DOHH2 (cell line): ENCODE data around the gene MGMT.

ENCODE experiments used
- H3F3A ChIP-seq: fragments of 200-600 bp; sonication (generic), shearing (Covaris generic); 2 replicates; pipeline ENCODE4 v1.6.0; 2016; ENCODE audit warnings: antibody characterized with exemption, mild to moderate bottlenecking; ENCODE audit not compliant: control insufficient read depth, insufficient read depth
- H3K27ac ChIP-seq: fragments of 200-600 bp; sonication (generic); 2 replicates; pipeline ENCODE4 v1.5.1; 2014; ENCODE audit warnings: low read depth, mild to moderate bottlenecking, low read length, moderate library complexity
- H3K27me3 ChIP-seq: fragments of 200-600 bp; sonication (generic); 2 replicates; pipeline ENCODE4 v1.6.1; 2014; ENCODE audit warnings: mild to moderate bottlenecking, low read length, mixed read lengths; ENCODE audit not compliant: control insufficient read depth
- H3K36me3 ChIP-seq: fragments of 200-600 bp; sonication (generic); 2 replicates; pipeline ENCODE4 v1.6.1; 2014; ENCODE audit warnings: mild to moderate bottlenecking, low read length, moderate library complexity, mixed read lengths; ENCODE audit not compliant: control insufficient read depth
- H3K4me1 ChIP-seq: fragments of 200-600 bp; sonication (generic); 2 replicates; pipeline ENCODE4 v1.6.1; 2014; ENCODE audit warnings: mild to moderate bottlenecking, low read length, mixed read lengths; ENCODE audit not compliant: control insufficient read depth
- H3K4me2 ChIP-seq: fragments of 200-600 bp; sonication (generic); 2 replicates; pipeline ENCODE4 v1.6.0; 2014; ENCODE audit warnings: mild to moderate bottlenecking, low read length, moderate library complexity
- H3K4me3 ChIP-seq: fragments of 200-600 bp; sonication (generic); 2 replicates; pipeline ENCODE4 v1.5.1; 2014; ENCODE audit warnings: mild to moderate bottlenecking, low read length, mixed read lengths
- H3K79me2 ChIP-seq: fragments of 200-600 bp; sonication (generic); 2 replicates; pipeline ENCODE4 v1.6.1; 2014; ENCODE audit warnings: mild to moderate bottlenecking, low read length, mixed read lengths; ENCODE audit not compliant: control insufficient read depth
- H3K9me2 ChIP-seq: fragments of 200-600 bp; sonication (generic); replicated peaks from 2 replicates; pipeline ENCODE4 v1.6.1; 2014; ENCODE audit warnings: mild to moderate bottlenecking, low read length, mixed read lengths; ENCODE audit not compliant: control insufficient read depth
- H3K9me3 ChIP-seq: fragments of 200-600 bp; sonication (generic); 2 replicates; pipeline ENCODE4 v1.6.1; 2014; ENCODE audit warnings: antibody characterized with exemption, low read length, mixed read lengths; ENCODE audit not compliant: control insufficient read depth, insufficient read depth
- H4K20me1 ChIP-seq: fragments of 200-600 bp; sonication (generic); 2 replicates; pipeline ENCODE4 v1.6.0; 2014; ENCODE audit warnings: low read depth, mild to moderate bottlenecking, antibody characterized with exemption, low read length, moderate library complexity; ENCODE audit not compliant: control insufficient read depth, insufficient read depth
- CTCF ChIP-seq: fragments of 200-600 bp; sonication (generic); IDR thresholded peaks from one replicate; pipeline ENCODE4 v1.5.1; 2014; ENCODE audit warnings: antibody characterized with exemption, mild to moderate bottlenecking, low read depth, low read length; ENCODE audit not compliant: poor library complexity, severe bottlenecking
- EZH2phosphoT487 ChIP-seq: fragments of 200-600 bp; sonication (generic); IDR thresholded peaks from 2 replicates; pipeline ENCODE4 v1.6.1; 2017; ENCODE audit warnings: borderline replicate concordance, mild to moderate bottlenecking, antibody characterized with exemption, low read length, moderate library complexity, mixed read lengths

Gene MGMT

DNA sequence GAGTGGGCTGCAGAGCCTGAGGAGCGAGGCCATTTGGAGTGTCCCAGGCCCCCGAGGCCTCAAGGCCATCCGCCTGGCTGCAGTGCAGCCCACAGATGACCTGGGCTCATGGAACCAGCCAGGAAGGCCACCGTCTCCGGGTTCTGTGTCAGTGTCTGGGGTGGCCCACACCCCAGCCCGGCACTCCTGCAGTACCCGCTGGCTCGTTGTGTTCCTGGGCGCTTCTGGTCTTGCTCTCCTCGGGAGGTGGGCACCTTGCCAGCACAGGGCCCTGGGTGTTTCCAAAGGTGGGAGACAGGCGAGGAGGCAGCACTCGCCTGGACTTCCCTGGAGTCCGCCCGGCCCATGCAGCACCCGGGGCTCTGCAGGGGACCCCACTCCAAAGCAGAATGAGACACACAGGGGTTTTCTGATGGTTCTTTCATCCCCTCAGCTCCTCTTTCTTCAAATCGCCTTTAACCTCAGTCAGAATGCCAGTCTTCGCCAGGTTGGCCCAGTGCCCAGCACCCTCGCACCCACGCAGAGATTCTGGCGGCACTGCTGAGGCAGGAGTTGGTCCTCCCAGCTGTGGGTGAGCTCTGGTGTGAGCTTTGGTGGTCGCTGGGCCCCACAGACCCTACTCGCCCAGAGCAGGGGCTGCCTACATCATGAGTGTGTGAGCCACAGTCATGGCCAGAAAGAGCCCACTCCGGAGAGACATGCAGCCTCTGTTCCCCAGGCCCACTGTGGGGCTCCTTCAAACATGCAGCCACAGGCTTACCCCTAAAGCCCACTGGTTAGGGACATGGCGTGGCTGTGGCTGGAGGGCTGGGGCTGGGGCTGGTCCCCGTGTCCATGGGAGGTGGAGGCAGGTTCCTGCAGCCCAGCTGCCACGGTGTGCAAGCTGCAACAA, 341.3 kb downstream of the MGMT start:
- H3K4me1 ChIP-seq = no peaks in the 10 kb centered on the region
- no peaks in the 10 kb centered on the region for H3K27me3 ChIP-seq
- no peak overlapping the region for H3K4me3 ChIP-seq
- TF ChIP-seq EZH2phosphoT487 (no peak), CTCF (no peak)
- no peaks in the 10 kb centered on the region for H3F3A ChIP-seq
- no peak overlapping the region for H3K4me2 ChIP-seq
- H3K9me2 ChIP-seq = no peaks in the 10 kb centered on the region
- H3K27ac ChIP-seq = no peak overlapping the region
- H3K9me3 ChIP-seq = no peaks in the 10 kb centered on the region
- no peaks in the 10 kb centered on the region for H4K20me1 ChIP-seq
- H3K36me3 ChIP-seq = no peaks in the 10 kb centered on the region
- no peaks in the 10 kb centered on the region for H3K79me2 ChIP-seq

DNA sequence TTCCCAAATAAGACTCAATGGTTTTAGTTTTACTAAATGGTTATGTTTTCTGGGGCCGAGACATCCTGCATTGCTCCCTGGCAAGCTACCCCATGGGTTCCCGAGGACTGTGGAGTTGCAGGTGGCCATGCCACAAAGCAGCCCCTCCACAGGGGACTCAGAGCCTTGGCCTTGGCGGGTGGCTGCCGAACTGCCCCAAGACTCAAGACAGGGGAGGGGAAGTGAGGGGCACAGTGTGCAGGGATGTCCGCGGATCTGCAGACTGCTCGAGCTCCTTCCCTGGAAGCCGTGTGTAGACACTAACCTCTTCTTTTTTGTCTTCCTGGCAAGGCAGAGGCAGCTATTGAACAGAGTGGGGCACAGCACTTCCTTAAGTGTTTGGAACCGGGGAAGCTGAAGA, 342.4 kb downstream of the MGMT start:
- H3K9me2 ChIP-seq = no peaks in the 10 kb centered on the region
- no peaks in the 10 kb centered on the region for H3F3A ChIP-seq
- H4K20me1 ChIP-seq = no peaks in the 10 kb centered on the region
- no peak overlapping the region for H3K4me3 ChIP-seq
- H3K27me3 ChIP-seq = no peaks in the 10 kb centered on the region
- H3K4me2 ChIP-seq = no peak overlapping the region
- H3K79me2 ChIP-seq = no peaks in the 10 kb centered on the region
- H3K9me3 ChIP-seq = no peaks in the 10 kb centered on the region
- H3K27ac ChIP-seq = no peak overlapping the region
- TF ChIP-seq EZH2phosphoT487 (no peak), CTCF (no peak)
- H3K4me1 ChIP-seq = no peaks in the 10 kb centered on the region
- no peaks in the 10 kb centered on the region for H3K36me3 ChIP-seq

DNA sequence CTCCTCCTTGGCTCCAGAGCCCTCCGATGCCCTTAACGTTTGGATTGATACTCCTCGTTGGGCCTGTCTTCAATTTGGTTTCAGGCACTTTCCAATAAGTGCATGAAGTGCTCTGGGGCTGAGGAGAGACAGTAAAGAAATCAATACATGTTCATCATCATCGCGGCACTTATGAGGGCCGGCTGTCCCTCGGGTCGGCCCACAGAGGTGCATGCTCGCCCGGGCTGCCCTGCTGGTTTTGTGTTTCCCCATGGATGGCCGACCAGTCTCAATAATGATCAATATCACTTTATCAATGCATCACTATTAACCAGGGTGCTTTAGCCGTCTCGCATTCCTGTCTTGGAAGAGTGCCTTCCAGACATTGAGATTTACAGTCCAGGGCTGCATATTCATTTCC, 342.8 kb downstream of the MGMT start:
- H3K9me3 ChIP-seq = no peaks in the 10 kb centered on the region
- no peak overlapping the region for H3K4me3 ChIP-seq
- no peaks in the 10 kb centered on the region for H4K20me1 ChIP-seq
- TF ChIP-seq EZH2phosphoT487 (no peak), CTCF (no peak)
- H3K36me3 ChIP-seq = no peaks in the 10 kb centered on the region
- H3K4me2 ChIP-seq = no peak overlapping the region
- no peaks in the 10 kb centered on the region for H3K4me1 ChIP-seq
- H3K27ac ChIP-seq = no peak overlapping the region
- H3K9me2 ChIP-seq = no peaks in the 10 kb centered on the region
- no peaks in the 10 kb centered on the region for H3K79me2 ChIP-seq
- no peaks in the 10 kb centered on the region for H3F3A ChIP-seq
- no peaks in the 10 kb centered on the region for H3K27me3 ChIP-seq
